NCI-H2171 (cell line): ENCODE data around the gene CDHR3.
A peak's percentile ranks its signal among the peaks of the same experiment; 100 is the strongest.
"Not testable (repeated sequence)": the region's sequence is repeated elsewhere in the genome, so short reads cannot be mapped to it uniquely, and the experiment has no call there.

Experiments used
- DNase-seq: peaks from one replicate; lab custom pipeline; 2025; lab: John Stamatoyannopoulos, UW

The CDHR3 gene

GRCh38 chr7:106001196-106001595 lies 38.1 kb downstream of the CDHR3 start:
- no peak for DNase-seq

GRCh38 chr7:106001886-106002285 lies 38.8 kb downstream of the CDHR3 start:
- no peak for DNase-seq

GRCh38 chr7:106003525-106004064 lies 40.5 kb downstream of the CDHR3 start:
- DNase-seq, result no peak

- DNase-seq, result no peak
Observed at GRCh38 chr7:106006906-106007305, 43.8 kb downstream of the CDHR3 start.

GRCh38 chr7:106007796-106008195 lies 44.7 kb downstream of the CDHR3 start:
- not testable (repeated sequence) for DNase-seq

GRCh38 chr7:106009503-106010226 lies 46.6 kb downstream of the CDHR3 start:
- DNase-seq, result no peak

GRCh38 chr7:106010331-106010730 lies 47.3 kb downstream of the CDHR3 start:
- DNase-seq, result no peak

GRCh38 chr7:106010866-106011265 lies 47.8 kb downstream of the CDHR3 start:
- no peak for DNase-seq

- no peak for DNase-seq
Observed at GRCh38 chr7:106012184-106012583, 49.1 kb downstream of the CDHR3 start.

GRCh38 chr7:106012935-106013439 lies 49.9 kb downstream of the CDHR3 start:
- no peak for DNase-seq

- peak; percentile 59 for DNase-seq
Observed at GRCh38 chr7:106015381-106016218, 52.5 kb downstream of the CDHR3 start.

- peak; percentile 32 for DNase-seq
Observed at GRCh38 chr7:106016331-106016730, 53.3 kb downstream of the CDHR3 start.

- DNase-seq, result no peak
Observed at GRCh38 chr7:106017657-106018056, 54.6 kb downstream of the CDHR3 start.

- DNase-seq, result no peak
Observed at GRCh38 chr7:106018566-106019469, 55.8 kb downstream of the CDHR3 start.

GRCh38 chr7:106019470-106019820 lies 56.4 kb downstream of the CDHR3 start:
- no peak for DNase-seq

- DNase-seq, result no peak
Observed at GRCh38 chr7:106021151-106022067, 58.3 kb downstream of the CDHR3 start.

GRCh38 chr7:106022193-106022821 lies 59.2 kb downstream of the CDHR3 start:
- DNase-seq, result peak; percentile 56

GRCh38 chr7:106023369-106024322 lies 60.6 kb downstream of the CDHR3 start:
- no peak for DNase-seq

GRCh38 chr7:106026101-106026500 lies 63.0 kb downstream of the CDHR3 start:
- DNase-seq, result no peak
